Measurements from ENCODE around the gene ZNF81. TPM values are rescaled to one million over a fixed set of nuclear protein-coding genes. Genes with fewer than 3 reads are reported as not detected.

Gene ZNF81
- total RNA-seq, 1 donor from 2014 or later: 8.5 TPM

Other genes with a start within 250 kb of the ZNF81 start
- gene SYN1, start 217.0 kb upstream of the ZNF81 start, total RNA-seq: 2.6 to 5.9 TPM (median 3.7 TPM) in 3 replicates
- 0.60 to 0.87 TPM (median 0.77 TPM) in 3 replicates for gene CFP, start 207.0 kb upstream of the ZNF81 start, total RNA-seq
- 32.6 to 37.9 TPM (median 34.7 TPM) in 3 replicates for gene ELK1, start 186.3 kb upstream of the ZNF81 start, total RNA-seq
- gene UXT, start 177.7 kb upstream of the ZNF81 start, total RNA-seq: 72.7 to 79.4 TPM (median 75.6 TPM) in 3 replicates
- gene ZNF182, start 167.1 kb downstream of the ZNF81 start, total RNA-seq: 3.4 to 4.3 TPM (median 4.2 TPM) in 3 replicates
- gene SPACA5, start 170.1 kb downstream of the ZNF81 start, total RNA-seq: not detected in 3 replicates
- gene ZNF630, start 234.7 kb downstream of the ZNF81 start, total RNA-seq: 2.0 to 2.7 TPM (median 2.1 TPM) in 3 replicates

Data from chondrocyte (in vitro differentiated cells).